OCI-LY7 (cell line): ENCODE measurements around the gene ANO2.

Experiments
- CTCF ChIP-seq: fragments of 200-600 bp; sonication (generic); conservative IDR thresholded peaks from 2 replicates; pipeline ENCODE4 v1.5.1; 2014; ENCODE audit warnings: mild to moderate bottlenecking, antibody characterized with exemption, low read length, moderate library complexity, mixed read lengths
- EZH2phosphoT487 ChIP-seq: fragments of 200-600 bp; sonication (generic); IDR thresholded peaks from 2 replicates; pipeline ENCODE4 v1.6.1; 2018; ENCODE audit warnings: low read depth, borderline replicate concordance, mild to moderate bottlenecking, mixed run types, antibody characterized with exemption, low read length, moderate library complexity, mixed read lengths

- TF ChIP-seq CTCF = no peak
- TF ChIP-seq EZH2phosphoT487 = no peak
Observed at GRCh38 chr12:5708371-5708770, 236.7 kb downstream of the ANO2 start.
